K562 (cell line): Measurements from ENCODE around the gene CUL1. TPM values are rescaled to one million over a fixed set of nuclear protein-coding genes. Genes with fewer than 3 reads are reported as not detected.

Source experiments
- ATAC-seq: fragments of 200-7000 bp; cut with Tn5 transposase; 3 replicates; pipeline ENCODE4 v1.9.1; 2020; ENCODE audit warnings: moderate library complexity
- BruUV-seq: library from RNA; stranded (reverse); fragments of 400-500 nt; replicated peaks from 2 replicates; lab custom pipeline; 2021; lab: Mats Ljungman, UMichigan
- CTCF ChIA-PET: fragments of 300-600 bp; formaldehyde crosslinking; extraction: SDS; loops from one replicate; lab custom pipeline; 2021; ENCODE audit warnings: low intra/inter-chr PET ratio; lab: Yijun Ruan, JAX
- POLR2A ChIA-PET: fragments of 300-600, 350-650 bp; sonication (Branson Sonifier 250); formaldehyde crosslinking; extraction: SDS; loops from one replicate; lab custom pipeline; 2021; ENCODE audit warnings: antibody characterized with exemption, inconsistent platforms; lab: Yijun Ruan, JAX
- DNase-seq, 4 experiments: peaks; one replicate each; pipeline versions ENCODE4 v3.0.0 to v3.0.0-alpha.2; 2011 to 2018; ENCODE audit warnings: low spot score in 3 of 4, mixed read lengths in 3 of 4; ENCODE audit errors: extremely low read depth in 1 of 4
- FAIRE-seq: peaks from 2 replicates; lab custom pipeline; 2011; peaks lifted over from hg19 to GRCh38; lab: Jason Lieb, UNC
- H2AFZ ChIP-seq: 2 replicates; pipeline ENCODE4 v1.6.0; 2011; ENCODE audit warnings: low read depth, low read length, control low read depth, inconsistent platforms
- H3K27ac ChIP-seq: fragments of 200-600 bp; 3 replicates; pipeline ENCODE4 v1.8.0; 2011; ENCODE audit warnings: low read depth, mild to moderate bottlenecking, control low read depth, inconsistent platforms, low read length, moderate library complexity, mixed read lengths; ENCODE audit errors: extremely low read depth
- H3K27me3 ChIP-seq, 2 experiments: fragments of 300-600 bp in 1 of 2; 2 replicates in 1 of 2; 3 replicates in 1 of 2; pipeline versions ENCODE4 v1.6.0 to v1.8.0; 2011; ENCODE audit warnings: inconsistent platforms in 2 of 2, low read length in 2 of 2, mild to moderate bottlenecking in 1 of 2, mixed read lengths in 1 of 2, moderate library complexity in 1 of 2; ENCODE audit not compliant: control insufficient read depth in 2 of 2, insufficient read depth in 2 of 2
- H3K36me3 ChIP-seq: fragments of 300-600 bp; 3 replicates; pipeline ENCODE4 v1.8.0; 2011; ENCODE audit warnings: mild to moderate bottlenecking, low read length, inconsistent platforms; ENCODE audit not compliant: control insufficient read depth, insufficient read depth
- H3K4me1 ChIP-seq, 2 experiments: fragments of 200-600 bp in 1 of 2; replicated peaks in 1 of 2; 2 replicates in 1 of 2; 3 replicates in 1 of 2; pipeline versions ENCODE4 v1.5.1 to v1.8.0; 2011; ENCODE audit warnings: inconsistent platforms in 2 of 2, low read length in 2 of 2, mild to moderate bottlenecking in 1 of 2, mixed read lengths in 1 of 2, moderate library complexity in 1 of 2; ENCODE audit not compliant: control insufficient read depth in 2 of 2, insufficient read depth in 2 of 2
- H3K4me2 ChIP-seq: 2 replicates; pipeline ENCODE4 v1.6.1; 2011; ENCODE audit warnings: low read length, control low read depth, inconsistent platforms, mixed read lengths; ENCODE audit not compliant: insufficient read depth
- H3K4me3 ChIP-seq: fragments of 200-600 bp; sonication (generic), shearing (Covaris generic); 2 replicates; pipeline ENCODE4 v1.5.1; 2016; ENCODE audit warnings: control low read depth, inconsistent platforms
- H3K79me2 ChIP-seq: fragments of 200-600 bp; 3 replicates; pipeline ENCODE4 v1.8.0; 2011; ENCODE audit warnings: low read length, inconsistent platforms; ENCODE audit not compliant: control insufficient read depth, insufficient read depth
- H3K9ac ChIP-seq, 2 experiments: 2 replicates each; pipeline versions ENCODE4 v1.6.0 to v1.6.1; 2011; ENCODE audit warnings: low read depth in 2 of 2, low read length in 2 of 2, control low read depth in 1 of 2, inconsistent platforms in 1 of 2, mild to moderate bottlenecking in 1 of 2, mixed read lengths in 1 of 2; ENCODE audit not compliant: insufficient read depth in 1 of 2
- H3K9me1 ChIP-seq: one replicate; pipeline ENCODE4 v1.6.0; 2011; ENCODE audit warnings: inconsistent platforms, mild to moderate bottlenecking, low read length, moderate library complexity; ENCODE audit not compliant: control insufficient read depth, insufficient read depth
- H3K9me3 ChIP-seq: replicated peaks from 2 replicates; pipeline ENCODE4 v1.5.1; 2011; ENCODE audit warnings: low read depth, low read length, inconsistent platforms; ENCODE audit not compliant: control insufficient read depth, insufficient read depth
- H4K20me1 ChIP-seq: replicated peaks from 2 replicates; pipeline ENCODE4 v1.6.1; 2011; ENCODE audit warnings: low read length, inconsistent platforms, mixed read lengths; ENCODE audit not compliant: control insufficient read depth, insufficient read depth
- BRD9 ChIP-seq: fragments of 450-650 bp; IDR thresholded peaks from 2 replicates; pipeline ENCODE4 v1.6.1; 2018; ENCODE audit warnings: low read depth; ENCODE audit not compliant: partially characterized antibody
- FOXK1 ChIP-seq: sonication (generic); formaldehyde crosslinking; IDR thresholded peaks from 2 replicates; pipeline ENCODE4 v1.8.0; 2022; ENCODE audit warnings: missing genetic modification reagents, mild to moderate bottlenecking, borderline replicate concordance
- GTF2B ChIP-seq: IDR thresholded peaks from 2 replicates; pipeline ENCODE4 v1.6.1; 2011; ENCODE audit not compliant: insufficient read length; ENCODE audit errors: extremely low read depth
- NFATC3 ChIP-seq: fragments of 450-650 bp; IDR thresholded peaks from 2 replicates; pipeline ENCODE4 v1.6.1; 2017; ENCODE audit warnings: mild to moderate bottlenecking
- RBFOX2 ChIP-seq: fragments of 200-400 bp; formaldehyde crosslinking; IDR thresholded peaks from 2 replicates; pipeline ENCODE4 v1.6.1; 2017; ENCODE audit warnings: low read depth, mild to moderate bottlenecking, low read length, moderate library complexity
- SAFB2 ChIP-seq: fragments of 200-400 bp; formaldehyde crosslinking; IDR thresholded peaks from 2 replicates; pipeline ENCODE4 v1.6.1; 2018; ENCODE audit warnings: borderline replicate concordance, low read length, low read depth, moderate library complexity; ENCODE audit not compliant: severe bottlenecking
- SMAD4 ChIP-seq: fragments of 250-450 bp; sonication (Bioruptor Pico); conservative IDR thresholded peaks from 2 replicates; pipeline ENCODE4 v1.8.0; 2021; ENCODE audit warnings: inconsistent platforms, mild to moderate bottlenecking, moderate library complexity
- TOE1 ChIP-seq, 2 experiments: fragments of 450-650 bp in 1 of 2; sonication (generic) in 1 of 2; formaldehyde crosslinking in 1 of 2; IDR thresholded peaks; 2 replicates each; pipeline versions ENCODE4 v1.7.1 to v1.8.0; 2016 to 2022; ENCODE audit warnings: borderline replicate concordance in 2 of 2, mild to moderate bottlenecking in 2 of 2, antibody characterized with exemption in 1 of 2, inconsistent platforms in 1 of 2, low read depth in 1 of 2, missing genetic modification reagents in 1 of 2, moderate library complexity in 1 of 2
- ZNF318 ChIP-seq, 2 experiments: fragments of 450-650 bp; IDR thresholded peaks; 2 replicates each; pipeline ENCODE4 v1.6.1; 2016; ENCODE audit warnings: mild to moderate bottlenecking in 2 of 2, borderline replicate concordance in 1 of 2, low read depth in 1 of 2, moderate library complexity in 1 of 2
- ZNF589 ChIP-seq: fragments of 200-800 bp; sonication (Bioruptor generic); IDR thresholded peaks from 2 replicates; pipeline ENCODE4 v1.6.1; 2016; ENCODE audit warnings: low read depth, missing genetic modification characterization, missing compliant biosample characterization
- WGBS: fragments of 100-300 bp; shearing (Covaris generic); methylation state at CpG from one replicate; pipeline ENCODE4 v1.1.6; 2016; ENCODE audit warnings: low coverage, mixed read lengths; ENCODE audit not compliant: insufficient coverage; ENCODE audit errors: missing lambda C conversion rate; 5-methylcytosine and 5-hydroxymethylcytosine counted together
- in situ Hi-C: fragments of 300-500 bp; cut with MboI; formaldehyde crosslinking; loops from 4 replicates; pipeline ENCODE4 v1.15.0; 2018; ENCODE audit warnings: inconsistent platforms, mixed read lengths
- intact Hi-C: fragments of 100-400 bp; cut with micrococcal nuclease; formaldehyde crosslinking; loops from 2 replicates; pipeline ENCODE4 v1.14.2; 2022
- polyA plus RNA-seq, 8 experiments: library from polyadenylated mRNA; depleted of rRNA in 4 of 8; stranded (reverse) in 5 of 8; unstranded in 3 of 8; fragments of >200 nt; fragmentation: Nextera tagmentation in 2 of 8; fragmentation: Illumina TruSeq in 1 of 8; extraction: Ambion mirVana in 2 of 8; extraction: Trizol in 1 of 8; gene quantifications; 2 replicates each; pipeline versions ENCODE4 v1.2.1 to v1.2.3, GENCODE V29; 2011 to 2014; ENCODE audit warnings: inconsistent platforms in 1 of 8, missing spikeins in 1 of 8
- total RNA-seq, 7 experiments: library from RNA; depleted of rRNA in 6 of 7; stranded (reverse); fragments of >200 nt in 6 of 7; fragmentation: Illumina TruSeq in 2 of 7; extraction: Trizol in 2 of 7; gene quantifications; 2 replicates each; pipeline versions ENCODE4 v1.2.1 to v1.2.3, GENCODE V29; 2011 to 2021; ENCODE audit warnings: low replicate concordance in 1 of 7

CUL1 gene
- total and polyA plus RNA-seq, 9 of the 15 experiments (the other 6 are each of a cell fraction or from before 2014, with no cell fraction given) = 31.5 to 107 (median 96.5) TPM

DNA sequence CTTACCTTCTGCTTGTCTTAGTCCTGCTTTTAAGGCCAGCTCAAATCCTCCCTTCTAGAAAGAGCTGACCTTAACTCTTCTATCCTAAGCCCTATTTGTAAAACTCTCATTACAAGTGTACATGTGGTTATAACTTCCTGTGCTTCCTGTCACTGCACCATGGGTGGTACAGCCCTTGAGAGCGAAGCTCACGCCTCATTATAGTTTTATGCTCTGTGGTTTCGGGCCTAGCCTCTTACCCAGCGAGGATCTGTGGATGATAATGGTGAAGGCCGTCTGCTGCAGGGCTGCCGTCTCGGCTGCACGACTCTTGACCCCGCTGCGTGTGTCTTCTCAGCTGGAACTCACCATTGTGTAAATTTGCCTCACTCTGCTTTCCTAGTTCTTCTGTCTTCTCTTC is 74.6 kb downstream of the CUL1 start (continued):
- TF ChIP-seq TOE1 (IDR thresholded peaks at IDR 0.05; ENCODE audit: borderline replicate concordance) (no peak), TOE1 (CRISPR knock-in tag; IDR thresholded peaks at IDR 0.05; ENCODE audit: borderline replicate concordance, low read depth) (no peak), NFATC3 (no peak)

DNA sequence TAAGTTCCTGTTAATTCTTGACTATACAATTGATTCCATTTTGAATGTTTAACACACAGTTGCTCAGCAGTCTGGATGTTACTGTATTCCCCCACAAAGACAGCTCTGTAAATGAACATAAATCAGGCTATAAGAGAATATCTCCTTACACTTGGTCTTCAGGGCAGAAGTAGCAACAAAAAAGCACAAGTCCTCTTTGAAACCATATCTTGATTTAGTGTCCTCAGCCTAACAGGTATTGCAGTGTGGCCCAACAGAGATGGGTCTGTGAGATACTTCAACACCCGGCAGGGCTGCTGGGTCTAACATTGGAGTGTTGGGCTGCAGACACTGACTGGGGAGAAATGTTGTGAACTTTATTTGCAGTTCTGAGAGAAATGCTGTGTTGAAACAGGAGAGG is 75.8 kb downstream of the CUL1 start:
- CTCF ChIA-PET = no interaction called here
- Histone ChIP-seq H3K9ac (no peak overlapping the region), H3K9me3 (no peaks in the 10 kb centered on the region), H3K4me3 (no peak overlapping the region), H3K79me2 (no peaks in the 10 kb centered on the region)
- no TSS peak for BruUV-seq
- POLR2A ChIA-PET = interaction anchor here (0.8 to 2.5 kb wide), 6 partner anchors 10 to 967 kb away, joined by 3 to 13 read pairs (median 4); no protein-coding TSS in a partner anchor
- in situ Hi-C loops = no loop called here
- TF ChIP-seq RBFOX2 = no peak
- no peak for TF ChIP-seq ZNF318 (IDR thresholded peaks at IDR 0.05; ENCODE audit: borderline replicate concordance in 1 of 2, low read depth in 1 of 2)
- TF ChIP-seq SMAD4 (CRISPR knock-in tag) = no peak
- TF ChIP-seq BRD9 = no peak
- TF ChIP-seq FOXK1 (CRISPR knock-in tag) = no peak
- no peak for TF ChIP-seq ZNF589
- TF ChIP-seq GTF2B = no peak
- no peak for TF ChIP-seq SAFB2
- TF ChIP-seq, all 486 proteins: peak for 0
- H3K4me2 ChIP-seq = no peak overlapping the region
- FAIRE-seq (no peak), ATAC-seq (no peak), DNase-seq (no peak)
- no peaks in the 10 kb centered on the region for H3K9me1 ChIP-seq
- intact Hi-C loops = no loop called here
- no peaks in the 10 kb centered on the region for H4K20me1 ChIP-seq
- 89% methylated on average over 1 of the region's 1 CpG for WGBS
- H2AFZ ChIP-seq = no peak overlapping the region
- H3K4me1 ChIP-seq = no peaks in the 10 kb centered on the region
- H3K27ac ChIP-seq = no peak overlapping the region
- no peaks in the 10 kb centered on the region for H3K27me3 ChIP-seq
- peaks cover 87% of the 10 kb centered on the region for H3K36me3 ChIP-seq
